SJCRH30 (cell line): ENCODE data around the gene OST4. TPM values are rescaled to one million over a fixed set of nuclear protein-coding genes. Genes with fewer than 3 reads are reported as not detected.

Experiments used
- DNase-seq, 2 experiments: peaks; one replicate each; pipeline ENCODE4 v3.0.0-alpha.2; 2015 to 2020
- H3K27ac ChIP-seq: fragments of 250-450 bp; sonication (Bioruptor Pico); 2 replicates; pipeline ENCODE4 v1.5.1; 2020; ENCODE audit warnings: mild to moderate bottlenecking, moderate library complexity
- H3K27me3 ChIP-seq: fragments of 250-450 bp; sonication (Bioruptor Pico); 2 replicates; pipeline ENCODE4 v1.5.1; 2020; ENCODE audit warnings: mild to moderate bottlenecking, moderate library complexity
- H3K36me3 ChIP-seq: fragments of 250-450 bp; sonication (Bioruptor Pico); 2 replicates; pipeline ENCODE4 v1.5.1; 2020; ENCODE audit warnings: mild to moderate bottlenecking, moderate library complexity
- H3K4me1 ChIP-seq: fragments of 250-450 bp; sonication (Bioruptor Pico); 2 replicates; pipeline ENCODE4 v1.5.1; 2020; ENCODE audit warnings: mild to moderate bottlenecking, moderate library complexity
- H3K4me3 ChIP-seq: fragments of 250-450 bp; sonication (Bioruptor Pico); 2 replicates; pipeline ENCODE4 v1.5.1; 2020; ENCODE audit warnings: mild to moderate bottlenecking, moderate library complexity
- H3K9me3 ChIP-seq: fragments of 250-450 bp; sonication (Bioruptor Pico); replicated peaks from 2 replicates; pipeline ENCODE4 v1.5.1; 2020; ENCODE audit warnings: mild to moderate bottlenecking, moderate library complexity
- total RNA-seq: library from RNA; depleted of rRNA; stranded (reverse); fragments of >200 nt; shearing (Covaris generic); gene quantifications from 2 replicates; pipeline ENCODE4 v1.2.3, GENCODE V29; 2014

Gene OST4
- total RNA-seq, 1 experiment from 2014 or later = 349 TPM

- Histone ChIP-seq H3K27ac (no peak overlapping the region), H3K4me1 (peaks cover 34% of the 10 kb centered on the region), H3K9me3 (no peaks in the 10 kb centered on the region), H3K36me3 (no peaks in the 10 kb centered on the region), H3K4me3 (peak overlapping the region; percentile 52), H3K27me3 (peaks cover 10% of the 10 kb centered on the region; the same call in 1 of the 2 replicates)
- peak; percentile 94 to 97 for DNase-seq
Measured at GRCh38 chr2:27086090-27086723, 14.8 kb upstream of the OST4 start.

GRCh38 chr2:27085673-27086089 lies 14.2 kb upstream of the OST4 start:
- Histone ChIP-seq H3K4me1 (peaks cover 37% of the 10 kb centered on the region), H3K4me3 (no peak overlapping the region), H3K36me3 (no peaks in the 10 kb centered on the region), H3K9me3 (no peaks in the 10 kb centered on the region), H3K27me3 (peaks cover 10% of the 10 kb centered on the region; the same call in 1 of the 2 replicates), H3K27ac (no peak overlapping the region)
- no peak for DNase-seq

GRCh38 chr2:27085062-27085672 lies 13.7 kb upstream of the OST4 start:
- Histone ChIP-seq H3K4me1 (peaks cover 42% of the 10 kb centered on the region), H3K9me3 (no peaks in the 10 kb centered on the region), H3K27ac (no peak overlapping the region), H3K36me3 (no peaks in the 10 kb centered on the region), H3K4me3 (no peak overlapping the region), H3K27me3 (peaks cover 10% of the 10 kb centered on the region; the same call in 1 of the 2 replicates)
- DNase-seq = no peak

GRCh38 chr2:27084297-27085061 lies 13.0 kb upstream of the OST4 start:
- Histone ChIP-seq H3K4me1 (peaks cover 49% of the 10 kb centered on the region), H3K36me3 (no peaks in the 10 kb centered on the region), H3K4me3 (no peak overlapping the region), H3K27ac (no peak overlapping the region), H3K9me3 (no peaks in the 10 kb centered on the region), H3K27me3 (peaks cover 8% of the 10 kb centered on the region; the same call in 1 of the 2 replicates)
- DNase-seq = no peak

GRCh38 chr2:27083410-27084296 lies 12.2 kb upstream of the OST4 start:
- DNase-seq = peak; percentile 46 to 70
- H3K4me3 ChIP-seq = peak overlapping the region; percentile 36
- peaks cover 2% of the 10 kb centered on the region; the same call in 1 of the 2 replicates for H3K27me3 ChIP-seq
- H3K4me1 ChIP-seq = peaks cover 49% of the 10 kb centered on the region
- no peaks in the 10 kb centered on the region for H3K9me3 ChIP-seq
- H3K27ac ChIP-seq = peak overlapping the region; percentile 65
- H3K36me3 ChIP-seq = no peaks in the 10 kb centered on the region

- peak overlapping the region; percentile 36 for H3K4me3 ChIP-seq
- peak overlapping the region; percentile 65 for H3K27ac ChIP-seq
- peaks cover 50% of the 10 kb centered on the region for H3K4me1 ChIP-seq
- H3K27me3 ChIP-seq = no peaks in the 10 kb centered on the region
- no peaks in the 10 kb centered on the region for H3K36me3 ChIP-seq
- DNase-seq = peak; percentile 82 to 85
- no peaks in the 10 kb centered on the region for H3K9me3 ChIP-seq
Measured at GRCh38 chr2:27082773-27083409, 11.4 kb upstream of the OST4 start.

- Histone ChIP-seq H3K36me3 (no peaks in the 10 kb centered on the region), H3K4me3 (peak overlapping the region; percentile 36), H3K4me1 (peaks cover 55% of the 10 kb centered on the region), H3K9me3 (no peaks in the 10 kb centered on the region), H3K27me3 (no peaks in the 10 kb centered on the region), H3K27ac (peak overlapping the region; percentile 65)
- peak; percentile 56 to 67 for DNase-seq
Measured at GRCh38 chr2:27081984-27082772, 10.7 kb upstream of the OST4 start.

- DNase-seq = no peak
- no peaks in the 10 kb centered on the region for H3K27me3 ChIP-seq
- peaks cover 64% of the 10 kb centered on the region for H3K4me1 ChIP-seq
- peak overlapping the region; percentile 4; the same call in 1 of the 2 replicates for H3K27ac ChIP-seq
- no peak overlapping the region for H3K4me3 ChIP-seq
- no peaks in the 10 kb centered on the region for H3K9me3 ChIP-seq
- H3K36me3 ChIP-seq = no peaks in the 10 kb centered on the region
Measured at GRCh38 chr2:27080603-27080936, 9.1 kb upstream of the OST4 start.

GRCh38 chr2:27080140-27080469 lies 8.7 kb upstream of the OST4 start:
- H3K4me1 ChIP-seq = peaks cover 68% of the 10 kb centered on the region
- H3K27ac ChIP-seq = no peak overlapping the region
- H3K36me3 ChIP-seq = no peaks in the 10 kb centered on the region

GRCh38 chr2:27079233-27080139 lies 8.0 kb upstream of the OST4 start:
- Histone ChIP-seq H3K36me3 (no peaks in the 10 kb centered on the region), H3K4me1 (peaks cover 73% of the 10 kb centered on the region), H3K4me3 (peak overlapping the region; percentile 67), H3K27me3 (no peaks in the 10 kb centered on the region), H3K27ac (peak overlapping the region; percentile 64), H3K9me3 (no peaks in the 10 kb centered on the region)
- DNase-seq = no peak

More at GRCh38 chr2:27080140-27080469, 8.7 kb upstream of the OST4 start:
- Histone ChIP-seq H3K9me3 (no peaks in the 10 kb centered on the region), H3K4me3 (no peak overlapping the region), H3K27me3 (no peaks in the 10 kb centered on the region)
- no peak for DNase-seq

GRCh38 chr2:27078267-27079194 lies 7.1 kb upstream of the OST4 start, which contains the start of gene EMILIN1:
Gene EMILIN1, plus strand, starts transcription at chr2:27078615. Its CDS starts 451 bp downstream, at chr2:27079066.
- H3K4me1 ChIP-seq = peaks cover 64% of the 10 kb centered on the region
- peak; percentile 87 to 89 for DNase-seq
- no peaks in the 10 kb centered on the region for H3K36me3 ChIP-seq
- H3K27ac ChIP-seq = peak within 1 kb of the TSS; percentile 64
- no peaks in the 10 kb centered on the region for H3K9me3 ChIP-seq
- H3K27me3 ChIP-seq = no peaks in the 10 kb centered on the region
- peak within 1 kb of the TSS; percentile 67 for H3K4me3 ChIP-seq

- Histone ChIP-seq H3K4me3 (no peak overlapping the region), H3K9me3 (no peaks in the 10 kb centered on the region), H3K27me3 (no peaks in the 10 kb centered on the region), H3K36me3 (no peaks in the 10 kb centered on the region), H3K27ac (no peak overlapping the region), H3K4me1 (peaks cover 56% of the 10 kb centered on the region)
- no peak for DNase-seq
Measured at GRCh38 chr2:27077231-27077630, 5.8 kb upstream of the OST4 start.
